Motor neuron (in vitro differentiated cells): ENCODE measurements around the gene IDH2. TPM values are rescaled to one million over a fixed set of nuclear protein-coding genes. Genes with fewer than 3 reads are reported as not detected.

ENCODE experiments used
- ATAC-seq, 8 experiments: fragments of 200-7000 bp; cut with Tn5 transposase; replicated peaks in 6 of 8; 2 replicates each; pipeline ENCODE4 v1.8.0; 2021; ENCODE audit warnings: mild to moderate bottlenecking in 8 of 8, moderate library complexity in 8 of 8
- H3K27ac ChIP-seq, 2 donors: fragments of 250-450 bp; sonication (Bioruptor Pico); 2 replicates each; pipeline ENCODE4 v1.9.0; 2021; ENCODE audit warnings: antibody characterized with exemption in 2 of 2, mild to moderate bottlenecking in 2 of 2, moderate library complexity in 1 of 2
- H3K4me1 ChIP-seq, 2 donors: fragments of 250-450 bp; sonication (Bioruptor Pico); replicated peaks in 1 of 2; 2 replicates each; pipeline ENCODE4 v1.6.1; 2021; ENCODE audit warnings: antibody characterized with exemption in 2 of 2, mild to moderate bottlenecking in 2 of 2, moderate library complexity in 1 of 2
- H3K4me3 ChIP-seq, 5 donors: fragments of 250-450 bp; sonication (Bioruptor Pico); 2 replicates each; pipeline ENCODE4 v1.9.0; 2021; ENCODE audit warnings: antibody characterized with exemption in 5 of 5, mild to moderate bottlenecking in 5 of 5, moderate library complexity in 4 of 5
- WGBS, 10 experiments: fragments of 450-650 bp; shearing (Covaris generic); methylation state at CpG; one replicate each; pipeline ENCODE4 v1.0.0; 2022; 5-methylcytosine and 5-hydroxymethylcytosine counted together
- in situ Hi-C, 9 experiments: fragments of 400-800 bp; cut with MboI; loops; one replicate each; pipeline ENCODE4 v1.15.0; 2021; ENCODE audit warnings: low sequenced_read_pairs in 9 of 9, low pct_unique_long_range_greater_than_20kb in 2 of 9; ENCODE audit not compliant: unreplicated experiment in 9 of 9
- total RNA-seq, 8 experiments: library from RNA; unstranded; fragments of 300-600 nt; gene quantifications; 2 replicates each; pipeline versions ENCODE4 v1.2.3 to v1.2.4, GENCODE V29; 2022

IDH2 gene
- total RNA-seq, 8 experiments from 2014 or later = 55.9 to 289 (median 77.4) TPM

GRCh38 chr15:90056529-90056928, 45.7 kb downstream of the IDH2 start:
- no peak overlapping the region for H3K27ac ChIP-seq
- H3K4me1 ChIP-seq = peaks cover 24 to 38% of the 10 kb centered on the region in 2 donors
- no peak overlapping the region for H3K4me3 ChIP-seq
- in situ Hi-C loops = loop anchor here in 1 of 9 experiments (25.0 kb wide), 1 partner anchor 169 kb away; the partner anchor contains the start of gene AP3S2
- 90 to 100% methylated on average over 1 to 2 of the region's 7 CpGs; no CpG with 5 or more reads in 8 of the 10 experiments for WGBS, 10 experiments
- no peak for ATAC-seq

DNA sequence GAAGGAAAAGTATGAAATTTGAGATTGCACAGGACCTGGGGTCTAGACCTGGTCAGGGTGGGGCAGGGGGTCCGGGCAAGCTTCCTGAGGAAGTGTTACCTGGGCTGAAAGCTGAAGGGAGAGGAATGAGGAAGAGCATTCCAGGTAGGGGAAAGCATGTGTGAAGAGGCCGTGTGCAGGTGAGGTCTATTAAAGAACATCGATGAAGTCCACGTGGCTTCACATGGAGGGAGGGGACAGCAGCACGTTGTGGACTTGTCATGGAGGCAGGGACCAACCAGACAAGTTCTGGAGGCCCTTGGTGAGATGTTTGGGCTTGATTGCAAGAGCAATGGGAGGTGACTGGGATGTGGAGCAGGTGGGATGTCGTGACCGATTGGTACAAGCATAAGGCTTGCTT, 47.1 kb downstream of the IDH2 start:
- in situ Hi-C loops = loop anchor here in 1 of 9 experiments (25.0 kb wide), 1 partner anchor 168 kb away; the partner anchor contains the start of gene AP3S2
- H3K4me3 ChIP-seq = no peak overlapping the region
- H3K4me1 ChIP-seq = peaks cover 25 to 34% of the 10 kb centered on the region in 2 donors
- 74 to 100% (median 100%) methylated on average over 1 to 6 of the region's 7 CpGs; no CpG with 5 or more reads in 3 of the 10 experiments for WGBS, 10 experiments
- no peak overlapping the region for H3K27ac ChIP-seq
- ATAC-seq = no peak

DNA sequence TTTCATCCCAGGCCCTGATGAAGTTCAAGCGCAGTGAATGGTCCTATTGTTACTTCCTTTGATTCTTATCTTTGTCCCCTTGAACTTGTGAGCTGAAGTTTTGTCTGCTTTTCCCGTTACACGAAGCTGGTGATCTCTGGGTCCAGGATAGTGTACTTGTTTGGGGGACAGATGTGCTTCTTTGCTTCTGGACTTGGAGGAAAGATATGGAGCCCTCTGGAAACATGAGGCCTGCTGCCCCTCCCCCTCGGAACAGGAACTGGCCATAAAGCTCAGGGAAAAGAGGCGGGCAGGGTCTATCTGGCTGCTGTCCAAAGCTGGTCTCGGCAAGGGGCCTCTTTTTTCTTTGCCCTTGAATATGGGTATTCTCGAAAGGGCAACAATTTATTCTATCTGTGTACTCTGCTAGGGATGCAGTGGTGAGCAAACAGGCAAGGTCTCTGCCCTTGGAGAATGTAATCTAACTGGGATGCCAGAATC, 47.6 kb downstream of the IDH2 start:
- peak in 5 of 8 experiments; percentile 50 to 69 (median 62) for ATAC-seq
- Histone ChIP-seq H3K4me3 (no peak overlapping the region), H3K4me1 (peaks cover 28 to 35% of the 10 kb centered on the region in 2 donors), H3K27ac (peak overlapping the region in 1 of 2 donors; percentile 19)
- 41 to 89% (median 57%) methylated on average over 1 to 6 of the region's 7 CpGs; no CpG with 5 or more reads in 4 of the 10 experiments for WGBS, 10 experiments
- in situ Hi-C loops = loop anchor here in 1 of 9 experiments (25.0 kb wide), 1 partner anchor 167 kb away; the partner anchor contains the start of gene AP3S2

GRCh38 chr15:90053685-90054466, 48.4 kb downstream of the IDH2 start:
- peak in 5 of 8 experiments; percentile 14 to 40 (median 25) for ATAC-seq
- H3K4me3 ChIP-seq = no peak overlapping the region
- H3K4me1 ChIP-seq = peaks cover 32 to 33% of the 10 kb centered on the region in 2 donors
- in situ Hi-C loops = loop anchor here in 1 of 9 experiments (25.0 kb wide), 1 partner anchor 167 kb away; the partner anchor contains the start of gene AP3S2
- H3K27ac ChIP-seq = peak overlapping the region; percentile 22 to 43
- 40 to 100% (median 82%) methylated on average over 1 to 10 of the region's 14 CpGs for WGBS, 10 experiments

DNA sequence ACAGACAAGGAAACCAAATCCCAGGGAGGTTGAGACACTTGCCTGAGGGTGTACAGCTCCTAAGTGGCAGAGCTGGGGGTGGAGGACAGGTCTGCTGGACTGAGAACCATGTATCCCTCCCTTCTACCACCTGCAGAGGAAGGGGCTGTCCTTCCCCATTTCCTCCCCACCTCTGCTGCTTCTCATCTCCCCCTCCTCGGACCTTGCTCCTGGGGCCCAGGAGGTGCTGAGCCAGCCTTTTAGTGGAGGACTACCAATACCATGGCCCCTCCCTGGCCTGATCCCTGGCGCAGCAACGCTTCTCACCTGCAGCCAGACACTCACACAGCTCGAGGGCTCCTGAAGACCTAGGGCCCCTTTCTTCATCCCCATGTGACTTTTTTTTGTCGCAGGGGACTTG, 50.4 kb downstream of the IDH2 start:
- ATAC-seq = no peak

GRCh38 chr15:90049666-90050604, 52.3 kb downstream of the IDH2 start:
- Histone ChIP-seq H3K4me3 (no peak overlapping the region), H3K4me1 (peaks cover 37 to 38% of the 10 kb centered on the region in 2 donors), H3K27ac (peak overlapping the region in 1 of 2 donors; percentile 50)
- ATAC-seq = peak in 5 of 8 experiments; percentile 15 to 68 (median 55)
- in situ Hi-C loops = loop anchor here in 1 of 9 experiments (25.0 kb wide), 1 partner anchor 163 kb away; the partner anchor contains the start of gene AP3S2
- WGBS, 10 experiments = 64 to 91% (median 83%) methylated on average over 3 to 10 of the region's 22 CpGs; no CpG with 5 or more reads in 2 of the 10 experiments

More for the DNA sequence above, 50.4 kb downstream of the IDH2 start:
- Histone ChIP-seq H3K4me3 (no peak overlapping the region), H3K4me1 (peaks cover 32 to 33% of the 10 kb centered on the region in 2 donors), H3K27ac (no peak overlapping the region)
- 66 to 100% (median 91%) methylated on average over 1 to 5 of the region's 5 CpGs; no CpG with 5 or more reads in 3 of the 10 experiments for WGBS, 10 experiments
- in situ Hi-C loops = loop anchor here in 1 of 9 experiments (25.0 kb wide), 1 partner anchor 165 kb away; the partner anchor contains the start of gene AP3S2

- 100% methylated on average over 1 to 2 of the region's 5 CpGs; no CpG with 5 or more reads in 7 of the 10 experiments for WGBS, 10 experiments
- Histone ChIP-seq H3K27ac (no peak overlapping the region), H3K4me1 (peaks cover 37% of the 10 kb centered on the region in 2 donors), H3K4me3 (no peak overlapping the region)
- in situ Hi-C loops = no loop called here
- no peak for ATAC-seq
Measured at GRCh38 chr15:90049030-90049429, 53.2 kb downstream of the IDH2 start.

GRCh38 chr15:90047956-90048575, 54.2 kb downstream of the IDH2 start:
- no peak for ATAC-seq
- in situ Hi-C loops = no loop called here
- 0 to 100% (median 96%) methylated on average over 1 to 3 of the region's 9 CpGs for WGBS, 10 experiments
- no peak overlapping the region for H3K27ac ChIP-seq
- H3K4me3 ChIP-seq = no peak overlapping the region
- H3K4me1 ChIP-seq = peaks cover 37 to 39% of the 10 kb centered on the region in 2 donors

- in situ Hi-C loops = no loop called here
- no peak for ATAC-seq
- Histone ChIP-seq H3K4me1 (peaks cover 46 to 50% of the 10 kb centered on the region in 2 donors), H3K27ac (no peak overlapping the region), H3K4me3 (no peak overlapping the region)
- 60 to 100% (median 84%) methylated on average over 1 to 8 of the region's 12 CpGs; no CpG with 5 or more reads in 4 of the 10 experiments for WGBS, 10 experiments
Measured at GRCh38 chr15:90046911-90047392, 55.3 kb downstream of the IDH2 start.

DNA sequence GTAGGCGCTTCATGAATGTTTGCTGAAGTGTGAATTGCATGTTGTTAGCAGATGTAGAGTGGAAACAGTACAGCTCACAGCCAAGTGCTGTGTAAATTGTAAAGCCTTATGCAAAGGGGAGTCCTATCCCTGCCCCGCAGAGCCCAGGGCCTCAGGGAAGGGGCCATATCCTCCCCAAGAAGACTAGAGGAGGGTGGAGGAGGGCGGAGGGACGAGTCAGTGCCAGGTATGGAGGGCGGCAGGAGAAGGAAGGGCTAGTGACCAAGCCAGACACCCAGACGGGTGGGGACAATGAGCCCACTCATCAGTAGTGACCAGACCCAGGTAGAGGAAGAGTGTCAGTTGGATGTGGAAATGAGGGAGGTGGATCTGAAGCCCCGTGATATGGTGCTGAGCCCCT, 56.0 kb downstream of the IDH2 start:
- no peak overlapping the region for H3K27ac ChIP-seq
- H3K4me1 ChIP-seq = peaks cover 51% of the 10 kb centered on the region in 2 donors
- WGBS, 10 experiments = 20 to 100% (median 80%) methylated on average over 1 to 6 of the region's 7 CpGs; no CpG with 5 or more reads in 5 of the 10 experiments
- no peak overlapping the region for H3K4me3 ChIP-seq
- in situ Hi-C loops = no loop called here
- ATAC-seq = peak in 3 of 8 experiments; percentile 24 to 62 (median 46)

GRCh38 chr15:90044916-90045371, 57.3 kb downstream of the IDH2 start:
- Histone ChIP-seq H3K4me3 (no peak overlapping the region), H3K4me1 (peaks cover 48 to 58% of the 10 kb centered on the region in 2 donors), H3K27ac (peak overlapping the region; percentile 30 to 70)
- WGBS, 10 experiments = 77 to 100% (median 100%) methylated on average over 1 to 2 of the region's 4 CpGs; no CpG with 5 or more reads in 5 of the 10 experiments
- in situ Hi-C loops = no loop called here
- peak in 4 of 8 experiments; percentile 15 to 52 (median 45) for ATAC-seq
